K562 (cell line): ENCODE measurements around the gene MYMX. TPM values are rescaled to one million over a fixed set of nuclear protein-coding genes. Genes with fewer than 3 reads are reported as not detected.

Experiments used
- FOXM1 ChIP-seq, 2 experiments: fragments of 450-650 bp in 1 of 2; sonication (generic) in 1 of 2; formaldehyde crosslinking in 1 of 2; IDR thresholded peaks; 2 replicates each; pipeline versions ENCODE4 v1.6.1 to v1.9.0; 2017 to 2022; ENCODE audit warnings: low read depth in 2 of 2, mild to moderate bottlenecking in 2 of 2, missing genetic modification reagents in 1 of 2, moderate library complexity in 1 of 2
- PHF21A ChIP-seq: fragments of 450-650 bp; IDR thresholded peaks from 2 replicates; pipeline ENCODE4 v1.6.1; 2017; ENCODE audit warnings: low read depth, borderline replicate concordance
- SAFB ChIP-seq: fragments of 200-400 bp; formaldehyde crosslinking; IDR thresholded peaks from 2 replicates; pipeline ENCODE4 v1.6.1; 2017; ENCODE audit warnings: low read depth, low read length, borderline replicate concordance
- polyA plus RNA-seq, 8 experiments: library from polyadenylated mRNA; depleted of rRNA in 4 of 8; stranded (reverse) in 5 of 8; unstranded in 3 of 8; fragments of >200 nt; fragmentation: Nextera tagmentation in 2 of 8; fragmentation: Illumina TruSeq in 1 of 8; extraction: Ambion mirVana in 2 of 8; extraction: Trizol in 1 of 8; gene quantifications; 2 replicates each; pipeline versions ENCODE4 v1.2.1 to v1.2.3, GENCODE V29; 2011 to 2014; ENCODE audit warnings: inconsistent platforms in 1 of 8, missing spikeins in 1 of 8
- total RNA-seq, 7 experiments: library from RNA; depleted of rRNA in 6 of 7; stranded (reverse); fragments of >200 nt in 6 of 7; fragmentation: Illumina TruSeq in 2 of 7; extraction: Trizol in 2 of 7; gene quantifications; 2 replicates each; pipeline versions ENCODE4 v1.2.1 to v1.2.3, GENCODE V29; 2011 to 2021; ENCODE audit warnings: low replicate concordance in 1 of 7
- TF ChIP-seq, protein P1 (sequence below): fragments of 450-650 bp; IDR thresholded peaks from 2 replicates; pipeline ENCODE4 v1.6.1; 2016; ENCODE audit warnings: mild to moderate bottlenecking, moderate library complexity
- TF ChIP-seq, protein P2 (sequence below): fragments of 200-800 bp; sonication (Bioruptor generic); IDR thresholded peaks from 2 replicates; pipeline ENCODE4 v1.6.1; 2017; ENCODE audit warnings: missing genetic modification characterization, missing compliant biosample characterization

MYMX gene
- total and polyA plus RNA-seq, 9 of the 15 experiments (the other 6 are each of a cell fraction or from before 2014, with no cell fraction given), result 0.12 TPM; not detected in 8

DNA sequence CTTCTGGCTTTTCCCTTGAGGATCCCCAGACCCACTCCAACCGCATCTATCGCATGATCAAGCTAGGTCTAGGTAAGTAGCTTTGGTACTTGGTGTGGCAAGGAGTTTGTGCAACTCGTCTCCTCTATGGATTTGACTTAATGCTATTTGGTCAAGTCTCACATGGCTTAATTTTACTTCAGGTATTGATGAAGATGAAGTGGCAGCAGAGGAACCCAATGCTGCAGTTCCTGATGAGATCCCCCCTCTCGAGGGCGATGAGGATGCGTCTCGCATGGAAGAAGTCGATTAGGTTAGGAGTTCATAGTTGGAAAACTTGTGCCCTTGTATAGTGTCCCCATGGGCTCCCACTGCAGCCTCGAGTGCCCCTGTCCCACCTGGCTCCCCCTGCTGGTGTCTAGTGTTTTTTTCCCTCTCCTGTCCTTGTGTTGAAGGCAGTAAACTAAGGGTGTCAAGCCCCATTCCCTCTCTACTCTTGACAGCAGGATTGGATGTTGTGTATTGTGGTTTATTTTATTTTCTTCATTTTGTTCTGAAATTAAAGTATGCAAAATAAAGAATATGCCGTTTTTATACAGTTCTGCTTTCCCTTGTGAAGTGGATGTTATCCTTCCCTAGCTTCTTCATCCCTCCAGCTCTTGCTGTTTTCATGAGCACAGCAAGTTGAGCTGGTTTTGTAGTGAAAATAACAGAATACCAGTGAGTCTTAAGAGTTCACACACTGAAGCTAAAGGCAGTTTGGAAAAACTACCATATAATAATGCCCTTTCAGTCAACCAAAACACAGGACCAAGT, 36.8 kb downstream of the MYMX start (continued):
- TF ChIP-seq, protein P1, sequence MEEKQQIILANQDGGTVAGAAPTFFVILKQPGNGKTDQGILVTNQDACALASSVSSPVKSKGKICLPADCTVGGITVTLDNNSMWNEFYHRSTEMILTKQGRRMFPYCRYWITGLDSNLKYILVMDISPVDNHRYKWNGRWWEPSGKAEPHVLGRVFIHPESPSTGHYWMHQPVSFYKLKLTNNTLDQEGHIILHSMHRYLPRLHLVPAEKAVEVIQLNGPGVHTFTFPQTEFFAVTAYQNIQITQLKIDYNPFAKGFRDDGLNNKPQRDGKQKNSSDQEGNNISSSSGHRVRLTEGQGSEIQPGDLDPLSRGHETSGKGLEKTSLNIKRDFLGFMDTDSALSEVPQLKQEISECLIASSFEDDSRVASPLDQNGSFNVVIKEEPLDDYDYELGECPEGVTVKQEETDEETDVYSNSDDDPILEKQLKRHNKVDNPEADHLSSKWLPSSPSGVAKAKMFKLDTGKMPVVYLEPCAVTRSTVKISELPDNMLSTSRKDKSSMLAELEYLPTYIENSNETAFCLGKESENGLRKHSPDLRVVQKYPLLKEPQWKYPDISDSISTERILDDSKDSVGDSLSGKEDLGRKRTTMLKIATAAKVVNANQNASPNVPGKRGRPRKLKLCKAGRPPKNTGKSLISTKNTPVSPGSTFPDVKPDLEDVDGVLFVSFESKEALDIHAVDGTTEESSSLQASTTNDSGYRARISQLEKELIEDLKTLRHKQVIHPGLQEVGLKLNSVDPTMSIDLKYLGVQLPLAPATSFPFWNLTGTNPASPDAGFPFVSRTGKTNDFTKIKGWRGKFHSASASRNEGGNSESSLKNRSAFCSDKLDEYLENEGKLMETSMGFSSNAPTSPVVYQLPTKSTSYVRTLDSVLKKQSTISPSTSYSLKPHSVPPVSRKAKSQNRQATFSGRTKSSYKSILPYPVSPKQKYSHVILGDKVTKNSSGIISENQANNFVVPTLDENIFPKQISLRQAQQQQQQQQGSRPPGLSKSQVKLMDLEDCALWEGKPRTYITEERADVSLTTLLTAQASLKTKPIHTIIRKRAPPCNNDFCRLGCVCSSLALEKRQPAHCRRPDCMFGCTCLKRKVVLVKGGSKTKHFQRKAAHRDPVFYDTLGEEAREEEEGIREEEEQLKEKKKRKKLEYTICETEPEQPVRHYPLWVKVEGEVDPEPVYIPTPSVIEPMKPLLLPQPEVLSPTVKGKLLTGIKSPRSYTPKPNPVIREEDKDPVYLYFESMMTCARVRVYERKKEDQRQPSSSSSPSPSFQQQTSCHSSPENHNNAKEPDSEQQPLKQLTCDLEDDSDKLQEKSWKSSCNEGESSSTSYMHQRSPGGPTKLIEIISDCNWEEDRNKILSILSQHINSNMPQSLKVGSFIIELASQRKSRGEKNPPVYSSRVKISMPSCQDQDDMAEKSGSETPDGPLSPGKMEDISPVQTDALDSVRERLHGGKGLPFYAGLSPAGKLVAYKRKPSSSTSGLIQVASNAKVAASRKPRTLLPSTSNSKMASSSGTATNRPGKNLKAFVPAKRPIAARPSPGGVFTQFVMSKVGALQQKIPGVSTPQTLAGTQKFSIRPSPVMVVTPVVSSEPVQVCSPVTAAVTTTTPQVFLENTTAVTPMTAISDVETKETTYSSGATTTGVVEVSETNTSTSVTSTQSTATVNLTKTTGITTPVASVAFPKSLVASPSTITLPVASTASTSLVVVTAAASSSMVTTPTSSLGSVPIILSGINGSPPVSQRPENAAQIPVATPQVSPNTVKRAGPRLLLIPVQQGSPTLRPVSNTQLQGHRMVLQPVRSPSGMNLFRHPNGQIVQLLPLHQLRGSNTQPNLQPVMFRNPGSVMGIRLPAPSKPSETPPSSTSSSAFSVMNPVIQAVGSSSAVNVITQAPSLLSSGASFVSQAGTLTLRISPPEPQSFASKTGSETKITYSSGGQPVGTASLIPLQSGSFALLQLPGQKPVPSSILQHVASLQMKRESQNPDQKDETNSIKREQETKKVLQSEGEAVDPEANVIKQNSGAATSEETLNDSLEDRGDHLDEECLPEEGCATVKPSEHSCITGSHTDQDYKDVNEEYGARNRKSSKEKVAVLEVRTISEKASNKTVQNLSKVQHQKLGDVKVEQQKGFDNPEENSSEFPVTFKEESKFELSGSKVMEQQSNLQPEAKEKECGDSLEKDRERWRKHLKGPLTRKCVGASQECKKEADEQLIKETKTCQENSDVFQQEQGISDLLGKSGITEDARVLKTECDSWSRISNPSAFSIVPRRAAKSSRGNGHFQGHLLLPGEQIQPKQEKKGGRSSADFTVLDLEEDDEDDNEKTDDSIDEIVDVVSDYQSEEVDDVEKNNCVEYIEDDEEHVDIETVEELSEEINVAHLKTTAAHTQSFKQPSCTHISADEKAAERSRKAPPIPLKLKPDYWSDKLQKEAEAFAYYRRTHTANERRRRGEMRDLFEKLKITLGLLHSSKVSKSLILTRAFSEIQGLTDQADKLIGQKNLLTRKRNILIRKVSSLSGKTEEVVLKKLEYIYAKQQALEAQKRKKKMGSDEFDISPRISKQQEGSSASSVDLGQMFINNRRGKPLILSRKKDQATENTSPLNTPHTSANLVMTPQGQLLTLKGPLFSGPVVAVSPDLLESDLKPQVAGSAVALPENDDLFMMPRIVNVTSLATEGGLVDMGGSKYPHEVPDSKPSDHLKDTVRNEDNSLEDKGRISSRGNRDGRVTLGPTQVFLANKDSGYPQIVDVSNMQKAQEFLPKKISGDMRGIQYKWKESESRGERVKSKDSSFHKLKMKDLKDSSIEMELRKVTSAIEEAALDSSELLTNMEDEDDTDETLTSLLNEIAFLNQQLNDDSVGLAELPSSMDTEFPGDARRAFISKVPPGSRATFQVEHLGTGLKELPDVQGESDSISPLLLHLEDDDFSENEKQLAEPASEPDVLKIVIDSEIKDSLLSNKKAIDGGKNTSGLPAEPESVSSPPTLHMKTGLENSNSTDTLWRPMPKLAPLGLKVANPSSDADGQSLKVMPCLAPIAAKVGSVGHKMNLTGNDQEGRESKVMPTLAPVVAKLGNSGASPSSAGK, result no peak
- TF ChIP-seq FOXM1 (IDR thresholded peaks at IDR 0.05; ENCODE audit: low read depth), result no peak
- no peak for TF ChIP-seq FOXM1 (CRISPR knock-in tag; IDR thresholded peaks at IDR 0.05; ENCODE audit: low read depth)
- no peak for TF ChIP-seq SAFB
- TF ChIP-seq PHF21A, result no peak
- TF ChIP-seq, protein P2, sequence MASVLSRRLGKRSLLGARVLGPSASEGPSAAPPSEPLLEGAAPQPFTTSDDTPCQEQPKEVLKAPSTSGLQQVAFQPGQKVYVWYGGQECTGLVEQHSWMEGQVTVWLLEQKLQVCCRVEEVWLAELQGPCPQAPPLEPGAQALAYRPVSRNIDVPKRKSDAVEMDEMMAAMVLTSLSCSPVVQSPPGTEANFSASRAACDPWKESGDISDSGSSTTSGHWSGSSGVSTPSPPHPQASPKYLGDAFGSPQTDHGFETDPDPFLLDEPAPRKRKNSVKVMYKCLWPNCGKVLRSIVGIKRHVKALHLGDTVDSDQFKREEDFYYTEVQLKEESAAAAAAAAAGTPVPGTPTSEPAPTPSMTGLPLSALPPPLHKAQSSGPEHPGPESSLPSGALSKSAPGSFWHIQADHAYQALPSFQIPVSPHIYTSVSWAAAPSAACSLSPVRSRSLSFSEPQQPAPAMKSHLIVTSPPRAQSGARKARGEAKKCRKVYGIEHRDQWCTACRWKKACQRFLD (CRISPR knock-in tag), result no peak
